ENCODE measurements around the gene KCNJ11.

KCNJ11 gene

GRCh38 chr11:17391493-17392355, 3.3 kb upstream of the KCNJ11 start:
- DNase-seq (ENCODE audit: low read depth, low spot score): no peak

GRCh38 chr11:17389957-17390649, 1.6 kb upstream of the KCNJ11 start:
- no peak for DNase-seq (ENCODE audit: low read depth, low spot score)

DNA sequence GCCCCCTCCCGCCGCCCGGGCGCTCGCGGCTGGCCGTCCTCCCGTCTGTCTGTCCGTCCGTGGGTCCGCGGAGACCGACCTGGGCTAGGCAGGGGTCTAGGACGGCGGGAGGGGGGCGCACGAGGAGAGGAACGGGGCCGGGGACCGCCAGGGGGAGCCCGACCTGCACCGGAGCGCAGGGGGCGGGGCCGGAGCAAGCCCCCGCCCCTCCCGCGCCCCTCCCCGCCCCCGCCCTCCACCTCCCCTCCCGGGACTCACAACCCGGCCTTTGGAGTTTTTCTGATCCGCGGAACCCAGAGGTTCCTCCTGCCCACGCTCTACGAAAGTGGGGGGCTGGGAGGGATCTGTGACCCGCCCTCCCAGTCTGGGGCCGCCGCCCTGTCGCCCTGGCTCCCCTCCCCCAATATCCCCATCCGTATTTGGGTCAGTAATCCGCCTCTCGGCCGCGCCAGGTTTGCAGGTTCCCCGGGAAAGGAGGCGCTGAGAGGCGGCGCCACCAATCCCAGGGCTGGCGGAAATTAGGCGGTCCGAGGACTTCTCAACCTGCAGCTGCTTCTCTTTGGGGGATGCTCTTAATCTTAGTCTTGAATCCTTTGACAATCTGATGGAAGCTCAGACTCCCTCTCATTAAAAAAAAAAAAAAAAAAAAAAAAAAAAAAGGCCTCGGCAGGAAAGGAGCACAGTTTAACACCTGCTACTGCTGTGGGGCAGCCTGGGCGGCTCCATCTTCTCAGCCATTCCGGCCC, 925 bp upstream of the KCNJ11 start:
- no peak for DNase-seq (ENCODE audit: low read depth, low spot score)

GRCh38 chr11:17387811-17388210, 648 bp downstream of the KCNJ11 start:
- DNase-seq (ENCODE audit: low read depth, low spot score): no peak

DNA sequence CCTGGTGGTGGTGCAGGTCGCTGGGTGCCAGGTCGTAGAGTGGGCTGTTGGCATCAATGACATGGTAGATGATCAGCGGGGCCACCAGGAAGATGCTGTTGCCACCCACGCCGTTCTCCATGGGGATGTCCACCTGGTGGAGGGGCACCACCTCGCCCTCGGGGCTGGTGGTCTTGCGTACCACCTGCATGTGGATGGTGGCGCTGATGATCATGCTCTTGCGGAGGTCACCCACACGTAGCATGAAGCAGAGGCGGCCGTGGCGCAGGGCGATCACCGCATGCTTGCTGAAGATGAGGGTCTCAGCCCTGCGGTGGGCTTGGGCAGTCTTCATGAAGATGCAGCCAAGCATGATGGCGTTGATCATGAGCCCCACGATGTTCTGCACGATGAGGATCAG, 1.2 kb downstream of the KCNJ11 start:
- no peak for DNase-seq (ENCODE audit: low read depth, low spot score)

DNA sequence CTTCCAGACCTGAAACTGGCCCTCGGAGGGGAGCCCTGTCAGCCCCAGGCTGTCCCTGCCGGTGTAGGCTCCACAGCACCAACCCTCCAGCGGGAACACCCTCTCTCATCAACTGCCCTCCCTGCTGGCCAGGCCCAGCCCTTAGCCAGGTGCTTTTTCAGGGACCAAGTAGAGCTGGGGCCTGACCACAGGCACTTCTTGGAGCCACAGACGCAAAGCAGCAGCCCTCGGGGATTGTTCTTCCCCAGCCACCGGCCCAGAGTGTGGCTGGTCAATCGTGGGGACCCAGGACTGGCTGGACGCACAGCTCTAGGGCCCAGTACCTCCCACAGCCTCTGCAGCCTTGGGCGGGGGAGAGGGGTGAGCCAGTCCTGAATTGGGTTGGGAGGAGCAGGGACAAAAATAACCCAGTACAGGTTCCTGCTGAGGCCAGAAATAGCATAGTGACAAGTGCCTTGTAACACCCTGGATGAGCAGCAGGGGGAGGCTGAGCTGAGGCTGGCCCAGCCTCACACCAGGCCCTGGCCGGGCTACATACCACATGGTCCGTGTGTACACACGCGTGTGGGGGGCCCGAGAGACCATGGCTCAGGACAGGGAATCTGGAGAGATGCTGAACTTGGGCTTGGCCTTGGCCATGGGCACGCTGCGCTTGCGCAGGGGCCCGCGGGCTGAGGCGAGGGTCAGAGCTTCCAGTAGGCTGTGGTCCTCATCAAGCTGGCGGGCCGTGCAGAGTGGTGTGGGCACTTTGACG, 2.0 kb downstream of the KCNJ11 start:
- no peak for DNase-seq (ENCODE audit: low read depth, low spot score)

- no peak for DNase-seq (ENCODE audit: low read depth, low spot score)
These were observed 2.5 kb downstream of the KCNJ11 start for GRCh38 chr11:17385926-17386325.

GRCh38 chr11:17385492-17385891, 3.0 kb downstream of the KCNJ11 start:
- DNase-seq (ENCODE audit: low read depth, low spot score): no peak

DNA sequence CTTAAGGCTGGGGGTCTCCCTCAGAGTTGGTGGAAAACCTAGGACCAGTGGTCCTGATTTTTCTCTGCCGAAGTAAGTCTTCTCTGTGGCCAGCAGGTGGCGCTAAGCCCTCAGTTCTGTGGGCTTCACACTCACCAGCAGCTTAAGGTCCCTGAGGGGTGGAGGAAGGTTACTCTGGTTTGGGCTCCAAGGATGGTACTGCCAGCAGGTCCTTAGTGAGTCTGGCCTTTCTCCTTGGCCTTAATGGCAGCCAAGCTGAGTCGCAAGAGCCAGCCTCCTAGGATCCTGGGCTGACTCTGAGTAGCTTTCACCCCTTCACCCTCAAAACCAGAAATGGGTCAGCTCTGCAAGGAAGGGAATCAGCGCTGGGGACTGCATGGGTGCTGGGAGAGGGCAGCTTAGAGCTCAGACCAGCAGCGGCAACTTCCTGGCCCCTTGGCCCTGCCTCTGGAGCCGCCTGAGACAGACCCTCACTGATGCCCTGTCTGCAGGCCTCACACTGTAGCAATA, 4.4 kb downstream of the KCNJ11 start:
- peak; percentile 69 for DNase-seq (ENCODE audit: low read depth, low spot score)

DNA sequence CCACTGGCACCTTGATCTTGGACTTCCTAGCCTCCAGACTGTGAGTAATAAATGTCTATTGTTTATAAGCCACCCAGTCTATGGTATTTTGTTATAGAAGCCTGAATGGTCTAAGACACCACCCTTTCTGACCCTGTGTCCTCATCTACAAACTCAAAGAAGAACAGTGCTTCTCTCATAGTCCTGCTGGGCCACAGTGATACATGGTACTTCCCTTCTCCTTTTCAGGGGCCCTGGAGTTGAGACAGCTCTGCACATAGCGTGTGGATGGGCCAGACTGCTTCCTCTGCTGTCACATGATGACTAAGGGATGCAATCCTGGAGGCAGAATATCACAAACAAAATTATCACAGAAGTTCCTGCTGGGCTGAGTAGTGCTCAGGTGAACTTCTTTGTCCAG, 5.0 kb downstream of the KCNJ11 start:
- no peak for DNase-seq (ENCODE audit: low read depth, low spot score)

DNA sequence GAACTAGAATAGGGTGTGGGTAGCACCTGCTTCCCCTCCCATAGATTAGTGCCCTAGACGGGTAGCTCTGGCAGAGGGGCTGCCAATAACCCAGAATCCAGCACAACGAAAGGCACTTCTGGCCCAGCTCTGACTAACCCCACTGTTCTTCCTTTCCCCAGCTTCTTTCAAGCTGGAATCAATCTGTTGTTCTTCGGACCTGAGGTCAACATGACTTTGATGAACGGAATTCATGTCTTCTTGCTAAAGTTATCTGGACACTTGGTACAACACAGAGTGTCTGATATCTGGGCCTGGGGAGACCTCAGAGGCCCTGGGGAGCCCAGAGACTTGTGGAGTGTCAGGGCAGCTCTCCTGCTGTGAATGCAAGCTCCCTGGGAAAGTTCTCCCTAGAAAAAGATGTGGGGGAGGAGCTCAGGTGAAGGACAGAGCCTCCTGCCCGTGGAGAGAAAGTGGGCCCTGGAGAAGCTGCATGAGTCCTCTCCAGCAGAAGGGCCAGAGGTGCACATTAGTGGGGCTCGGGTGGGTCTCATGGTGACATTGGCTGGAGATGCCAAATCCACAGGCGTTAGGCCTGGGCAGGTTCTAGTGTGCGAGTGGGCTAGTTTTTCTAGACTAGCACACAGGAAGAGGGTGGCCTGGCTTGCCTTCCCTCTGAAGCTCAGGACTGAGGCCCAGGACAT, 6.3 kb downstream of the KCNJ11 start:
- no peak for DNase-seq (ENCODE audit: low read depth, low spot score)

GRCh38 chr11:17381156-17381555, 7.3 kb downstream of the KCNJ11 start:
- no peak for DNase-seq (ENCODE audit: low read depth, low spot score)

GRCh38 chr11:17379383-17380180, 8.9 kb downstream of the KCNJ11 start:
- DNase-seq (ENCODE audit: low read depth, low spot score): no peak

GRCh38 chr11:17378655-17379054, 9.8 kb downstream of the KCNJ11 start:
- DNase-seq (ENCODE audit: low read depth, low spot score): no peak

GRCh38 chr11:17376493-17376892, 12.0 kb downstream of the KCNJ11 start:
- no peak for DNase-seq (ENCODE audit: low read depth, low spot score)

DNA sequence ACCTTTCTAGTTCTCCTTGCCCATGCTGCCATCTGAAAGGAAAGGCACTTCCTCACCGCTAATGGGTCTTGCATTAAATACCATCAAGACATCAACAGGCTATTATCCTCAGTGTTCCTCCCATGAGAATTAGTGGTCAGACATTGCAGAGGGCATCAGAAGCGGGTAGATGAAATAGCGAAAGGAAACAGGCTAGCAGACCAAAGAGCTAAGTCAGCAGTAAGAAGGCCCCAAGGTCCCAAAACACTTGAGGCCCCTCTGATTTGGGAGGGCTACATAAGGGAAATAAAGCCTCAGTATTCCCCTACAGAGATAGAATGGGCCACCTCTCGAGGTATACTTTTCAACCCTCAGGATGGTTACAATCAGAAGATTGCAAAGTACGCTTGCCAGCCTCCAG, 12.9 kb downstream of the KCNJ11 start:
- no peak for DNase-seq (ENCODE audit: low read depth, low spot score)

DNA sequence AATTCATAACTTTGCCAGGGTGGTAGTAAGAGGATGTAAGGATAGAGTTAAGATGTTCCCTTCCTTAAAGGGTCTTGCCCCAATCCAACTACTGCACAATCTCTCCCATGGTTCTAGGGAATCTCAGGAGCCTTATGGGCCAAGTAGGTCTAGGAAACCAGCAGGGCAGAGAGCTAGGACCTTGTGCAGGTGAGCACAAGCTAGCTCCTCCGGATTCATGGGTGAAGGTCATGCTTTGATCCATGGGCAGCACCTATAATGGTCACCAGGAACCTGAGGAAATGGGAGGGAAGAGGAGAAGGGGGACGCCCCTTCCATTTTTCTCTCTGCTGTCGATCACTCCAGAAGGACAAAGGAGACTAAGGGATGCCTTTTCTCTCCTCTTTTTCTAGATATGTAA, 16.8 kb downstream of the KCNJ11 start:
- DNase-seq (ENCODE audit: low read depth, low spot score): no peak

DNA sequence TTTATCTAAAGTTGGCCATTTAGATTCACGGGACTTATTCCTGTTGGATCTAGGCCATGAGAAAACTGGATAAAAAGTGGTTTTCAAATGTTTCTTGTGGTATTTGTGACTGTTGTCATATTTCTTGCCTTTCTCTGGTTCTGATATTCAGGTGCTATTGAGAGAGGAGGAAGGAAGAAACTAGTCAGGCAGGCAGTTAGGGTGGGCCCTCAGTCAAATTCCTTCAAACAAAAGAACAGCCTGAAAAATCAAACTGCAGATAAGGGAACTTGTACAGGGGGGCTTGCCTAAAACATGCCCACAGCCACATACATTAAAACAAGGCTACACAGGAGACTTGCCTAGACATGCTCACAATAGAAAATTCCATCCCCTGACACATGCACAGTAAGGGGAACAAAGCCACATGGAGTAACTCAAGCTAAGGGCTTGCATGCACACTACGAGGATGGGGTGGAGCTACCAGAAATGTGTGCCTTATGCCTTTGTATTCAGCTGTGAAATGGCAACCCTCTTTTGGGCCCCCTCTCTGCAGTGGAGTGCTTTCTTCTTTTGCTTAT, 18.7 kb downstream of the KCNJ11 start:
- no peak for DNase-seq (ENCODE audit: low read depth, low spot score)

DNA sequence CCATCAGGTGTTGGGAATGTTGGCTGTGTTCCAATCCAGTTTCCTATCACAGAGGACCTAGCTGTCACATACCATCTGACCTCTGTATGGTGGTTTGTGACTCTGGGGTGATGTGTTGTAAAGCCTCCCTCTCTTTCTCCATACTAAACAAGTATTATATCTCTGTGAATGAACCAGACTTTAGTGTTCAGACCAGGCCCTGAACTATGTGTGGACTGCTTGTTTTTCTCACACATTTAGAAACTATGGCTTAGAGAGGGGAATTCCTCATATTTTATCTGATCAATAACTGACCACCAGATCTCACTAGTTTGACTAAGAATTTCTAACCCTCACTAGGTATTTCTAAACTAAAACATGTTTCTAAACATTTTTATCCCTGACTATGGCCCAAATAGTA, 19.4 kb downstream of the KCNJ11 start:
- DNase-seq (ENCODE audit: low read depth, low spot score): no peak

DNA sequence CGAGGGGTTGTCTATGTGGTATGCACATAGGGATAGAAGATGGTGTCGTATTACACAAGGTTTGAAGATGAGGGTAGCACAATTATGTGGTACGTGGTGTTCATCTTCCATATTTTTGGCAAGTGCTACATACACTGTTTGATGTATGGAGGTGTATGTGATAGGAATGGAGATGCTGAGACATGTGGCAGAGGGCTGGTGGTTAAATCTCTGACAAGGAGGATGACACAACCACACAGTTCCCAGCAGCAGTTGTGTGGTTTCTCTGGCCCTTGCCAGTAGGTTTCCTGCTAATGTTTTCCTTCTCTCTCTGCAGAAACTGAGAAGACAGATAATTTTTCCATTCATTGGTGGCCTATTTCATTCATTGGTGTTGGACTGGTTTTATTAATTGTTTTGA, 19.9 kb downstream of the KCNJ11 start:
- DNase-seq (ENCODE audit: low read depth, low spot score): no peak

All from smooth muscle cell of the brain vasculature (primary cell).